ENCODE data around the gene TMEM167A. TPM values are rescaled to one million over a fixed set of nuclear protein-coding genes. Genes with fewer than 3 reads are reported as not detected.

The TMEM167A gene
- polyA plus RNA-seq, 3 donors: 50.3 to 337 (median 288) TPM

DNA sequence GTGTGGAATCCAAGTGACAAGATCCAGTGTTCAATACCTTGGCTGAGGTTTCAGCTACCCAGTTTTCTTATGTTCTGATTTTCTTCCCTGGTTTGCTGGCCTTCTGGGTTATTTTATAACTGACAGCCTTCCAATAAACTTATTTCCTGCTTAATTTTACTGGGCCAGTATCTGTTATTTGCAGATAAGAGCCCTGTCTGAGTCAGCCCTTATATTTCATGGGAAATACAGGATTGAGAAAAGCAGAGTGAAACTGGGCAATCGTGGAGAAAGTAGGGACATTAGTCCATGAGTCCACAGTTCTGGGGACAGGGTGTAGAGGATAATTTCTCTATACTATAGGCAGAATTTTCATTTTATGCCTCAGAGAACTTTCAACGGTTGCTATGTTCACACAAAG is 32.3 kb downstream of the TMEM167A start:
- no peaks in the 10 kb centered on the region for H3K79me2 ChIP-seq (ENCODE audit: insufficient read depth, low read length)
- H3K36me3 ChIP-seq (replicated peaks in 1 of 2; ENCODE audit: control insufficient read depth in 1 of 2, insufficient read depth in 2 of 2, low read length in 2 of 2): peaks cover 0 to 6% of the 10 kb centered on the region in 2 donors
- TF ChIP-seq, protein P1, sequence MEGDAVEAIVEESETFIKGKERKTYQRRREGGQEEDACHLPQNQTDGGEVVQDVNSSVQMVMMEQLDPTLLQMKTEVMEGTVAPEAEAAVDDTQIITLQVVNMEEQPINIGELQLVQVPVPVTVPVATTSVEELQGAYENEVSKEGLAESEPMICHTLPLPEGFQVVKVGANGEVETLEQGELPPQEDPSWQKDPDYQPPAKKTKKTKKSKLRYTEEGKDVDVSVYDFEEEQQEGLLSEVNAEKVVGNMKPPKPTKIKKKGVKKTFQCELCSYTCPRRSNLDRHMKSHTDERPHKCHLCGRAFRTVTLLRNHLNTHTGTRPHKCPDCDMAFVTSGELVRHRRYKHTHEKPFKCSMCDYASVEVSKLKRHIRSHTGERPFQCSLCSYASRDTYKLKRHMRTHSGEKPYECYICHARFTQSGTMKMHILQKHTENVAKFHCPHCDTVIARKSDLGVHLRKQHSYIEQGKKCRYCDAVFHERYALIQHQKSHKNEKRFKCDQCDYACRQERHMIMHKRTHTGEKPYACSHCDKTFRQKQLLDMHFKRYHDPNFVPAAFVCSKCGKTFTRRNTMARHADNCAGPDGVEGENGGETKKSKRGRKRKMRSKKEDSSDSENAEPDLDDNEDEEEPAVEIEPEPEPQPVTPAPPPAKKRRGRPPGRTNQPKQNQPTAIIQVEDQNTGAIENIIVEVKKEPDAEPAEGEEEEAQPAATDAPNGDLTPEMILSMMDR (IDR thresholded peaks at IDR 0.05): no peak
- Mint-ChIP-seq H3K27me3 (ENCODE audit: low read depth in 3 of 3) (peaks cover 0 to 2% (median 0%) of the 10 kb centered on the region in 3 donors), H3K4me3 (no peak overlapping the region), H3K4me1 (no peaks in the 10 kb centered on the region), H3K36me3 (peaks cover 15 to 24% of the 10 kb centered on the region in 2 donors), H3K9me3 (peaks cover 0 to 2% (median 0%) of the 10 kb centered on the region in 7 donors), H3K27ac (no peak overlapping the region)
- H3K27ac ChIP-seq (ENCODE audit: low read depth in 1 of 2, low read length in 2 of 2): no peak overlapping the region
- intact Hi-C loops (cut with micrococcal nuclease): no loop called here
- no peaks in the 10 kb centered on the region for H4K20me1 ChIP-seq (ENCODE audit: insufficient read depth, low read length)
- DNase-seq: no peak
- no peaks in the 10 kb centered on the region for H3K9me3 ChIP-seq (replicated peaks in 1 of 2; ENCODE audit: control insufficient read depth in 1 of 2, insufficient read depth in 1 of 2, low read length in 2 of 2)
- no peak overlapping the region for H3K4me3 ChIP-seq (replicated peaks in 1 of 3; ENCODE audit: low read depth in 2 of 3, low read length in 3 of 3)
- H3K27me3 ChIP-seq (ENCODE audit: control insufficient read depth in 2 of 2, insufficient read depth in 2 of 2, low read length in 2 of 2): no peaks in the 10 kb centered on the region
- no peaks in the 10 kb centered on the region for H3K4me1 ChIP-seq (ENCODE audit: control insufficient read depth in 1 of 2, insufficient read depth in 2 of 2, low read length in 2 of 2)
- no peak overlapping the region for H3K9ac ChIP-seq (ENCODE audit: insufficient read depth, low read length, poor library complexity, severe bottlenecking)
- no peak overlapping the region for H3K4me2 ChIP-seq (replicated peaks; ENCODE audit: extremely low read depth, low read length, poor library complexity, severe bottlenecking)
- no CpG with 5 or more reads among the region's 2 CpGs for WGBS (ENCODE audit: insufficient coverage)
- H2AFZ ChIP-seq (ENCODE audit: insufficient read depth, low read depth, low read length, poor library complexity, severe bottlenecking): no peak overlapping the region

GRCh38 chr5:83042507-83042906 is 34.7 kb downstream of the TMEM167A start:
- Histone ChIP-seq H3K9me3 (replicated peaks in 1 of 2; ENCODE audit: control insufficient read depth in 1 of 2, insufficient read depth in 1 of 2, low read length in 2 of 2) (no peaks in the 10 kb centered on the region), H3K4me2 (replicated peaks; ENCODE audit: extremely low read depth, low read length, poor library complexity, severe bottlenecking) (no peak overlapping the region), H3K79me2 (ENCODE audit: insufficient read depth, low read length) (no peaks in the 10 kb centered on the region), H4K20me1 (ENCODE audit: insufficient read depth, low read length) (no peaks in the 10 kb centered on the region), H3K36me3 (replicated peaks in 1 of 2; ENCODE audit: control insufficient read depth in 1 of 2, insufficient read depth in 2 of 2, low read length in 2 of 2) (no peaks in the 10 kb centered on the region), H2AFZ (ENCODE audit: insufficient read depth, low read depth, low read length, poor library complexity, severe bottlenecking) (no peak overlapping the region), H3K4me1 (ENCODE audit: control insufficient read depth in 1 of 2, insufficient read depth in 2 of 2, low read length in 2 of 2) (no peaks in the 10 kb centered on the region), H3K27me3 (ENCODE audit: control insufficient read depth in 2 of 2, insufficient read depth in 2 of 2, low read length in 2 of 2) (no peaks in the 10 kb centered on the region), H3K4me3 (replicated peaks in 1 of 3; ENCODE audit: low read depth in 2 of 3, low read length in 3 of 3) (no peak overlapping the region), H3K9ac (ENCODE audit: insufficient read depth, low read length, poor library complexity, severe bottlenecking) (no peak overlapping the region), H3K27ac (ENCODE audit: low read depth in 1 of 2, low read length in 2 of 2) (no peak overlapping the region)
- Mint-ChIP-seq H3K27me3 (ENCODE audit: low read depth in 3 of 3) (peaks cover 0 to 2% (median 1%) of the 10 kb centered on the region in 3 donors), H3K36me3 (peaks cover 12 to 18% of the 10 kb centered on the region in 2 donors), H3K27ac (no peak overlapping the region), H3K4me1 (no peaks in the 10 kb centered on the region), H3K9me3 (no peaks in the 10 kb centered on the region), H3K4me3 (no peak overlapping the region)
- intact Hi-C loops (cut with micrococcal nuclease): no loop called here
- WGBS (ENCODE audit: insufficient coverage): no CpG with 5 or more reads among the region's 3 CpGs
- no peak for DNase-seq
- TF ChIP-seq, protein P1 (IDR thresholded peaks at IDR 0.05): no peak

Measured in CD14-positive monocyte (primary cell).